ENCODE measurements around the gene FARP2. TPM values are rescaled to one million over a fixed set of nuclear protein-coding genes. Genes with fewer than 3 reads are reported as not detected.

The FARP2 gene
- total and polyA plus RNA-seq, 10 of the 15 experiments (the other 5 are each of a cell fraction or from before 2014, with no cell fraction given): 5.5 to 67.5 (median 36.8) TPM

DNA sequence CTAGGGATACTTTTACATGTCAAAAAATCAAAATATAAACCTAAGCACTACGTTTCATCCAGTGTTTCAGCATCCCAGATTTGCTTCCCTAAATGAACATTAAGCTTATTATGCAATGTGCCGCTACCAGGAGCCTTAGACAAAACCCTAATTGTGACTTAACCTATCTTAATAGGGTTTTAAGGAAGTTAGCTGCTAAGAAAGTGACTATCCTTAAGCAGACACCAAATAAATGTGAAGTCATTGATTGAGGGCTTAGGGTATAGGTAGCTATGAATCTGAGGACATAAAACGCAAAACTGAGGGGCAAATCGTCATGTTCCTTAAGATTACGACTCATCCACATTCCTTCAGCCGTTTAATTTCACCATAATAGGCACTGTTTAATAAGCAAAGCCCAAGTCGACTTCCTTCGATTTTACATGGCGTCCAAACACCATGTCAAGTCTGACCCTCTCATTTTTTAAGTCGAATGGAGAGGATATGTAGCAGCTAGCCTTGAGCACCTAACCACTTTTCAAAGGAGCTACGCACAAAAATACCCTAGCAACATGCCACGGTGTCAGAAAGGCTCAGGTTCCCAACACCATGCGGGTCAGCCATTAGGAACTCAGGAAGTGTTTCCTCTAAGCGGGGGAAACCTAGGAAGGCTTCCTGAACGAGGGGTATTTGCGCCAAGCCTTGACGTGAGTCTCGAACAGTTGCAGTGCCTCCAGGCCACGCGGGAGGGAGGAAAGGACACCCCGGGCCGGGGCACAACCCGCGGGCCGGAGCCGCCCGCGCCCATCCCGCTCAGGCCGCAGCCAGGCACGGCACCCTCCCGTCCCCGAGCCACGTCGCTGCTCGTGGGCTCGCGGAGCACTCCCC is 41.6 kb upstream of the FARP2 start (continued):
- TF ChIP-seq, protein P1, sequence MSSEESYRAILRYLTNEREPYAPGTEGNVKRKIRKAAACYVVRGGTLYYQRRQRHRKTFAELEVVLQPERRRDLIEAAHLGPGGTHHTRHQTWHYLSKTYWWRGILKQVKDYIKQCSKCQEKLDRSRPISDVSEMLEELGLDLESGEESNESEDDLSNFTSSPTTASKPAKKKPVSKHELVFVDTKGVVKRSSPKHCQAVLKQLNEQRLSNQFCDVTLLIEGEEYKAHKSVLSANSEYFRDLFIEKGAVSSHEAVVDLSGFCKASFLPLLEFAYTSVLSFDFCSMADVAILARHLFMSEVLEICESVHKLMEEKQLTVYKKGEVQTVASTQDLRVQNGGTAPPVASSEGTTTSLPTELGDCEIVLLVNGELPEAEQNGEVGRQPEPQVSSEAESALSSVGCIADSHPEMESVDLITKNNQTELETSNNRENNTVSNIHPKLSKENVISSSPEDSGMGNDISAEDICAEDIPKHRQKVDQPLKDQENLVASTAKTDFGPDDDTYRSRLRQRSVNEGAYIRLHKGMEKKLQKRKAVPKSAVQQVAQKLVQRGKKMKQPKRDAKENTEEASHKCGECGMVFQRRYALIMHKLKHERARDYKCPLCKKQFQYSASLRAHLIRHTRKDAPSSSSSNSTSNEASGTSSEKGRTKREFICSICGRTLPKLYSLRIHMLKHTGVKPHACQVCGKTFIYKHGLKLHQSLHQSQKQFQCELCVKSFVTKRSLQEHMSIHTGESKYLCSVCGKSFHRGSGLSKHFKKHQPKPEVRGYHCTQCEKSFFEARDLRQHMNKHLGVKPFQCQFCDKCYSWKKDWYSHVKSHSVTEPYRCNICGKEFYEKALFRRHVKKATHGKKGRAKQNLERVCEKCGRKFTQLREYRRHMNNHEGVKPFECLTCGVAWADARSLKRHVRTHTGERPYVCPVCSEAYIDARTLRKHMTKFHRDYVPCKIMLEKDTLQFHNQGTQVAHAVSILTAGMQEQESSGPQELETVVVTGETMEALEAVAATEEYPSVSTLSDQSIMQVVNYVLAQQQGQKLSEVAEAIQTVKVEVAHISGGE (CRISPR knock-in tag; IDR thresholded peaks at IDR 0.05): no peak
- TF ChIP-seq BMI1 (IDR thresholded peaks at IDR 0.05; ENCODE audit: borderline replicate concordance): no peak
- TF ChIP-seq NFYB (IDR thresholded peaks at IDR 0.05; ENCODE audit: insufficient read depth, low read depth, low read length): no peak
- peak; percentile 83 for TF ChIP-seq POLR2A (IDR thresholded peaks at IDR 0.05; ENCODE audit: low read depth, low read length)
- TF ChIP-seq BRCA1 (IDR thresholded peaks at IDR 0.05; ENCODE audit: low read depth, low read length): peak; percentile 39; the same call in 1 of the 2 replicates
- no peak for TF ChIP-seq SUPT20H (IDR thresholded peaks at IDR 0.05; ENCODE audit: borderline replicate concordance, control insufficient read depth, low read depth, low read length)
- TF ChIP-seq, protein P2, sequence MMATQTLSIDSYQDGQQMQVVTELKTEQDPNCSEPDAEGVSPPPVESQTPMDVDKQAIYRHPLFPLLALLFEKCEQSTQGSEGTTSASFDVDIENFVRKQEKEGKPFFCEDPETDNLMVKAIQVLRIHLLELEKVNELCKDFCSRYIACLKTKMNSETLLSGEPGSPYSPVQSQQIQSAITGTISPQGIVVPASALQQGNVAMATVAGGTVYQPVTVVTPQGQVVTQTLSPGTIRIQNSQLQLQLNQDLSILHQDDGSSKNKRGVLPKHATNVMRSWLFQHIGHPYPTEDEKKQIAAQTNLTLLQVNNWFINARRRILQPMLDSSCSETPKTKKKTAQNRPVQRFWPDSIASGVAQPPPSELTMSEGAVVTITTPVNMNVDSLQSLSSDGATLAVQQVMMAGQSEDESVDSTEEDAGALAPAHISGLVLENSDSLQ (IDR thresholded peaks at IDR 0.05): no peak
- no peak for TF ChIP-seq MTA3 (IDR thresholded peaks at IDR 0.05; ENCODE audit: borderline replicate concordance, low read length)
- no peak for TF ChIP-seq TCF12 (IDR thresholded peaks at IDR 0.05; ENCODE audit: low read depth, low read length)
- TF ChIP-seq FOXM1 (IDR thresholded peaks at IDR 0.05; ENCODE audit: low read depth, low read length): no peak
- no peak for TF ChIP-seq MEF2A (IDR thresholded peaks at IDR 0.05; ENCODE audit: insufficient read depth, low read depth, low read length)
- TF ChIP-seq SMARCA5 (IDR thresholded peaks at IDR 0.05): peak; percentile 28; the same call in 1 of the 2 replicates
- no peak for TF ChIP-seq SREBF1 (IDR thresholded peaks at IDR 0.05; ENCODE audit: low read length)
- TF ChIP-seq LARP7 (IDR thresholded peaks at IDR 0.05): peak; percentile 78
- no peak for TF ChIP-seq NR2C2 (IDR thresholded peaks at IDR 0.05; ENCODE audit: borderline replicate concordance, control insufficient read depth, insufficient read length, low read depth)
- TF ChIP-seq STAT3 (IDR thresholded peaks at IDR 0.05; ENCODE audit: low read depth, low read length): no peak
- no peak for TF ChIP-seq MTA2 (IDR thresholded peaks at IDR 0.05; ENCODE audit: low read depth)
- no peak for TF ChIP-seq CBFB (IDR thresholded peaks at IDR 0.05; ENCODE audit: low read depth)
- TF ChIP-seq KDM1A (IDR thresholded peaks at IDR 0.05; ENCODE audit: borderline replicate concordance): no peak
- TF ChIP-seq HCFC1 (IDR thresholded peaks at IDR 0.05; ENCODE audit: low read length): no peak
- TF ChIP-seq CHD1 (IDR thresholded peaks at IDR 0.05; ENCODE audit: low read depth, low read length): no peak; the same call in 1 of the 2 replicates
- no peak for TF ChIP-seq RELA (IDR thresholded peaks at IDR 0.05; ENCODE audit: borderline replicate concordance, partially characterized antibody)
- TF ChIP-seq, protein P3, sequence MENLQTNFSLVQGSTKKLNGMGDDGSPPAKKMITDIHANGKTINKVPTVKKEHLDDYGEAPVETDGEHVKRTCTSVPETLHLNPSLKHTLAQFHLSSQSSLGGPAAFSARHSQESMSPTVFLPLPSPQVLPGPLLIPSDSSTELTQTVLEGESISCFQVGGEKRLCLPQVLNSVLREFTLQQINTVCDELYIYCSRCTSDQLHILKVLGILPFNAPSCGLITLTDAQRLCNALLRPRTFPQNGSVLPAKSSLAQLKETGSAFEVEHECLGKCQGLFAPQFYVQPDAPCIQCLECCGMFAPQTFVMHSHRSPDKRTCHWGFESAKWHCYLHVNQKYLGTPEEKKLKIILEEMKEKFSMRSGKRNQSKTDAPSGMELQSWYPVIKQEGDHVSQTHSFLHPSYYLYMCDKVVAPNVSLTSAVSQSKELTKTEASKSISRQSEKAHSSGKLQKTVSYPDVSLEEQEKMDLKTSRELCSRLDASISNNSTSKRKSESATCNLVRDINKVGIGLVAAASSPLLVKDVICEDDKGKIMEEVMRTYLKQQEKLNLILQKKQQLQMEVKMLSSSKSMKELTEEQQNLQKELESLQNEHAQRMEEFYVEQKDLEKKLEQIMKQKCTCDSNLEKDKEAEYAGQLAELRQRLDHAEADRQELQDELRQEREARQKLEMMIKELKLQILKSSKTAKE (IDR thresholded peaks at IDR 0.05; ENCODE audit: low read depth, poor library complexity, severe bottlenecking): no peak
- peak; percentile 53; the same call in 1 of the 2 replicates for TF ChIP-seq YY1 (IDR thresholded peaks at IDR 0.05; ENCODE audit: low read depth, low read length)

Data from GM12878 (cell line).